ENCODE measurements around the gene FBXO47. TPM values are rescaled to one million over a fixed set of nuclear protein-coding genes. Genes with fewer than 3 reads are reported as not detected.
A peak's percentile ranks its signal among the peaks of the same experiment; 100 is the strongest.

Gene FBXO47
- total and polyA plus RNA-seq, 7 donors: 0.03 TPM; not detected in 6

- peaks cover 0 to 36% of the 10 kb centered on the region in 2 donors for H3K36me3 ChIP-seq (ENCODE audit: insufficient read depth in 1 of 2, low read depth in 1 of 2)
- intact Hi-C loops (cut with DNase I): no loop called here
- no peaks in the 10 kb centered on the region for H3K27me3 ChIP-seq (ENCODE audit: insufficient read depth in 3 of 3, low read length in 2 of 3)
- H3K9me3 ChIP-seq: no peaks in the 10 kb centered on the region
- no peak for TF ChIP-seq CTCF (IDR thresholded peaks at IDR 0.05)
- WGBS, 3 donors: 39 to 42% (median 41%) methylated on average over 7 of the region's 7 CpGs
- ATAC-seq: no peak
- H3K4me3 ChIP-seq: no peak overlapping the region
- no peak for DNase-seq
- peaks cover 35% of the 10 kb centered on the region for H3K4me1 ChIP-seq
- H3K27ac ChIP-seq: peak overlapping the region; percentile 50
Observed at GRCh38 chr17:38894276-38894675, 72.9 kb downstream of the FBXO47 start.

- DNase-seq (peak in 1 of 2 donors; percentile 53), ATAC-seq (peak in 2 of 4 donors; percentile 19 to 25)
- intact Hi-C loops (cut with DNase I): no loop called here
- WGBS, 3 donors: 40 to 51% (median 42%) methylated on average over 5 to 6 of the region's 6 CpGs
- TF ChIP-seq CTCF (IDR thresholded peaks at IDR 0.05): no peak
- Histone ChIP-seq H3K36me3 (ENCODE audit: insufficient read depth in 1 of 2, low read depth in 1 of 2) (peaks cover 0 to 39% of the 10 kb centered on the region in 2 donors), H3K27me3 (ENCODE audit: insufficient read depth in 3 of 3, low read length in 2 of 3) (no peaks in the 10 kb centered on the region), H3K4me1 (peaks cover 32% of the 10 kb centered on the region), H3K4me3 (no peak overlapping the region), H3K9me3 (no peaks in the 10 kb centered on the region), H3K27ac (peak overlapping the region; percentile 50)
Observed at GRCh38 chr17:38893607-38894006, 73.6 kb downstream of the FBXO47 start.

- DNase-seq (no peak), ATAC-seq (no peak)
- intact Hi-C loops (cut with DNase I): no loop called here
- H3K36me3 ChIP-seq (ENCODE audit: insufficient read depth in 1 of 2, low read depth in 1 of 2): peaks cover 0 to 39% of the 10 kb centered on the region in 2 donors
- H3K27ac ChIP-seq: peak overlapping the region; percentile 50
- no peaks in the 10 kb centered on the region for H3K27me3 ChIP-seq (ENCODE audit: insufficient read depth in 3 of 3, low read length in 2 of 3)
- TF ChIP-seq CTCF (IDR thresholded peaks at IDR 0.05): no peak
- peaks cover 27% of the 10 kb centered on the region for H3K4me1 ChIP-seq
- 43 to 67% (median 56%) methylated on average over 4 to 5 of the region's 5 CpGs for WGBS, 3 donors
- H3K4me3 ChIP-seq: no peak overlapping the region
- no peaks in the 10 kb centered on the region for H3K9me3 ChIP-seq
Observed at GRCh38 chr17:38893113-38893512, 74.1 kb downstream of the FBXO47 start.

GRCh38 chr17:38892620-38893019 lies 74.6 kb downstream of the FBXO47 start:
- no peak overlapping the region for H3K4me3 ChIP-seq
- no peaks in the 10 kb centered on the region for H3K9me3 ChIP-seq
- H3K4me1 ChIP-seq: peaks cover 23% of the 10 kb centered on the region
- peaks cover 0 to 39% of the 10 kb centered on the region in 2 donors for H3K36me3 ChIP-seq (ENCODE audit: insufficient read depth in 1 of 2, low read depth in 1 of 2)
- no peak for TF ChIP-seq CTCF (IDR thresholded peaks at IDR 0.05)
- DNase-seq (no peak), ATAC-seq (no peak)
- 80 to 85% (median 83%) methylated on average over 13 of the region's 13 CpGs for WGBS, 3 donors
- intact Hi-C loops (cut with DNase I): no loop called here
- H3K27me3 ChIP-seq (ENCODE audit: insufficient read depth in 3 of 3, low read length in 2 of 3): no peaks in the 10 kb centered on the region
- H3K27ac ChIP-seq: no peak overlapping the region

GRCh38 chr17:38892083-38892482 lies 75.1 kb downstream of the FBXO47 start:
- peaks cover 0 to 43% of the 10 kb centered on the region in 2 donors for H3K36me3 ChIP-seq (ENCODE audit: insufficient read depth in 1 of 2, low read depth in 1 of 2)
- TF ChIP-seq CTCF (IDR thresholded peaks at IDR 0.05): no peak
- H3K27me3 ChIP-seq (ENCODE audit: insufficient read depth in 3 of 3, low read length in 2 of 3): no peaks in the 10 kb centered on the region
- no peaks in the 10 kb centered on the region for H3K9me3 ChIP-seq
- H3K27ac ChIP-seq: no peak overlapping the region
- intact Hi-C loops (cut with DNase I): no loop called here
- peaks cover 23% of the 10 kb centered on the region for H3K4me1 ChIP-seq
- DNase-seq (no peak), ATAC-seq (no peak)
- no peak overlapping the region for H3K4me3 ChIP-seq
- 86 to 92% (median 88%) methylated on average over 4 of the region's 4 CpGs for WGBS, 3 donors

All from psoas muscle (tissue), 8 donors.